Mammary epithelial cell (primary cell): ENCODE measurements around the gene ATP5F1C.

Source experiments
- EZH2 ChIP-seq: IDR thresholded peaks from 2 replicates; pipeline ENCODE4 v1.6.1; 2012; ENCODE audit warnings: low read length, inconsistent platforms, borderline replicate concordance
- TF ChIP-seq, protein P1 (sequence below), 2 donors: IDR thresholded peaks in 1 of 2; conservative IDR thresholded peaks in 1 of 2; 2 replicates each; pipeline ENCODE4 v1.5.1; 2011 to 2012; ENCODE audit warnings: inconsistent platforms in 2 of 2, low read length in 2 of 2, mild to moderate bottlenecking in 2 of 2, control low read depth in 1 of 2, low read depth in 1 of 2; ENCODE audit not compliant: insufficient read depth in 1 of 2; ENCODE audit errors: extremely low read depth in 1 of 2

DNA sequence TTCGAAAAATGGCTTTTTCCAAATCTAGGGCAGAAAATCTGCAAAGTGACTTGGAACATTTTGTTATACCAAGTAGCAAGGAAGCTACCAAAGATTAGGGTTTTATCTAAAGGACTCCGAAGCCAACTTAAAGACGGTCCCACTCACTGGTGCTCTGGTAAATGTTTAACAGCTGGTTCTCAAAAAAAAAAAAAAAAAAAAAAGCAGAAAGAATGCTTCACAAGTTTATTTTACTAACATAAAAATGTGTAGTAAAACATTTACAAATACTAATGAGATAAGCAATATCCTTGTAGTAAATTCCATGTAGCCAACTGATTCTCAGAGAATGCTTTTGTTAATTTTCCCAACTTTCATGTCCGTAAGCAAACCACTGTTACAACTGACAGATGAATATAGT, 68.7 kb downstream of the ATP5F1C start:
- TF ChIP-seq, protein P1, sequence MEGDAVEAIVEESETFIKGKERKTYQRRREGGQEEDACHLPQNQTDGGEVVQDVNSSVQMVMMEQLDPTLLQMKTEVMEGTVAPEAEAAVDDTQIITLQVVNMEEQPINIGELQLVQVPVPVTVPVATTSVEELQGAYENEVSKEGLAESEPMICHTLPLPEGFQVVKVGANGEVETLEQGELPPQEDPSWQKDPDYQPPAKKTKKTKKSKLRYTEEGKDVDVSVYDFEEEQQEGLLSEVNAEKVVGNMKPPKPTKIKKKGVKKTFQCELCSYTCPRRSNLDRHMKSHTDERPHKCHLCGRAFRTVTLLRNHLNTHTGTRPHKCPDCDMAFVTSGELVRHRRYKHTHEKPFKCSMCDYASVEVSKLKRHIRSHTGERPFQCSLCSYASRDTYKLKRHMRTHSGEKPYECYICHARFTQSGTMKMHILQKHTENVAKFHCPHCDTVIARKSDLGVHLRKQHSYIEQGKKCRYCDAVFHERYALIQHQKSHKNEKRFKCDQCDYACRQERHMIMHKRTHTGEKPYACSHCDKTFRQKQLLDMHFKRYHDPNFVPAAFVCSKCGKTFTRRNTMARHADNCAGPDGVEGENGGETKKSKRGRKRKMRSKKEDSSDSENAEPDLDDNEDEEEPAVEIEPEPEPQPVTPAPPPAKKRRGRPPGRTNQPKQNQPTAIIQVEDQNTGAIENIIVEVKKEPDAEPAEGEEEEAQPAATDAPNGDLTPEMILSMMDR (conservative IDR thresholded peaks at IDR 0.05 in 1 of 2, IDR thresholded peaks at IDR 0.05 in 1 of 2; ENCODE audit: extremely low read depth in 1 of 2, insufficient read depth in 1 of 2, low read depth in 1 of 2, low read length in 2 of 2) = no peak
- no peak for TF ChIP-seq EZH2
